Measurements from ENCODE around the gene WDR46. TPM values are rescaled to one million over a fixed set of nuclear protein-coding genes. Genes with fewer than 3 reads are reported as not detected.

Gene WDR46
- total and polyA plus RNA-seq, 10 of the 15 experiments (the other 5 are each of a cell fraction or from before 2014, with no cell fraction given), result 10.1 to 147 (median 86.0) TPM

GRCh38 chr6:33299237-33299944, 10.4 kb upstream of the WDR46 start (continued):
- TF ChIP-seq YBX1 (IDR thresholded peaks at IDR 0.05) (no peak), ZBTB4 (CRISPR knock-in tag; IDR thresholded peaks at IDR 0.05) (no peak), CBX5 (IDR thresholded peaks at IDR 0.05; ENCODE audit: low read depth) (no peak), ZZZ3 (IDR thresholded peaks at IDR 0.05; ENCODE audit: control insufficient read depth, insufficient read length, low read depth) (no peak), EGR1 (IDR thresholded peaks at IDR 0.05; ENCODE audit: borderline replicate concordance in 1 of 2, low read depth in 2 of 2, low read length in 2 of 2) (peak; percentile 50 to 96), CREM (IDR thresholded peaks at IDR 0.05; ENCODE audit: low read depth) (no peak; the same call in none of the 2 replicates), IKZF1 (conservative IDR thresholded peaks at IDR 0.05) (peak; percentile 92), HDAC2 (IDR thresholded peaks at IDR 0.05) (no peak), RFX5 (IDR thresholded peaks at IDR 0.05; ENCODE audit: low read depth, low read length) (no peak), ESRRA (IDR thresholded peaks at IDR 0.05; ENCODE audit: low read length) (no peak), KDM1A (IDR thresholded peaks at IDR 0.05; ENCODE audit: borderline replicate concordance) (no peak), MLLT1 (IDR thresholded peaks at IDR 0.05) (peak; percentile 88), SUPT20H (IDR thresholded peaks at IDR 0.05; ENCODE audit: borderline replicate concordance, control insufficient read depth, low read depth, low read length) (no peak), PBX3 (IDR thresholded peaks at IDR 0.05; ENCODE audit: insufficient replicate concordance, low read depth, low read length) (no peak), GATAD2B (conservative IDR thresholded peaks at IDR 0.05; ENCODE audit: low read depth) (peak; percentile 74; the same call in 1 of the 2 replicates), IRF5 (IDR thresholded peaks at IDR 0.05; ENCODE audit: borderline replicate concordance) (no peak), KLF5 (IDR thresholded peaks at IDR 0.05; ENCODE audit: partially characterized antibody) (peak; percentile 47), CHD1 (IDR thresholded peaks at IDR 0.05; ENCODE audit: low read depth, low read length) (no peak), NKRF (conservative IDR thresholded peaks at IDR 0.05) (peak; percentile 75)

All from GM12878 (cell line).